Measurements from ENCODE around the gene GSTA2.

DNA sequence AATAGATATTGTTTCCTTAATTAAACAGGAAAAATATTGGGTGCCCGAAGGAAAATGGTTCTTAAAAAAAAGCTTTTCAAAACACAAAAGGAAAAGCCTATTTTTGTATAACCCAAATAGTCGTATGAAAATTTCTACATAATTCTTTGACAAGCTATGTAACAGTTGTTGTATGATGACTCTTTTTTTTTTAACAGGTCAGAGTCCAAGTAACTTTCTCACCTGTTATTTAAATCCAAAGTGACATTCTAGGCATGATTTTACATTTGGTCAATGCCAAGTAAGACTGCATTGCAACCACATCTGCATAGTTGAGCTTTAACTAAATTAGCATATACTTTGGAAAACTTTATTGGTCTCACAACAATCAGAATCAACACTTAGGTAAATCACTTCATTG, 24.1 kb downstream of the GSTA2 start:
- TF ChIP-seq, protein P1, sequence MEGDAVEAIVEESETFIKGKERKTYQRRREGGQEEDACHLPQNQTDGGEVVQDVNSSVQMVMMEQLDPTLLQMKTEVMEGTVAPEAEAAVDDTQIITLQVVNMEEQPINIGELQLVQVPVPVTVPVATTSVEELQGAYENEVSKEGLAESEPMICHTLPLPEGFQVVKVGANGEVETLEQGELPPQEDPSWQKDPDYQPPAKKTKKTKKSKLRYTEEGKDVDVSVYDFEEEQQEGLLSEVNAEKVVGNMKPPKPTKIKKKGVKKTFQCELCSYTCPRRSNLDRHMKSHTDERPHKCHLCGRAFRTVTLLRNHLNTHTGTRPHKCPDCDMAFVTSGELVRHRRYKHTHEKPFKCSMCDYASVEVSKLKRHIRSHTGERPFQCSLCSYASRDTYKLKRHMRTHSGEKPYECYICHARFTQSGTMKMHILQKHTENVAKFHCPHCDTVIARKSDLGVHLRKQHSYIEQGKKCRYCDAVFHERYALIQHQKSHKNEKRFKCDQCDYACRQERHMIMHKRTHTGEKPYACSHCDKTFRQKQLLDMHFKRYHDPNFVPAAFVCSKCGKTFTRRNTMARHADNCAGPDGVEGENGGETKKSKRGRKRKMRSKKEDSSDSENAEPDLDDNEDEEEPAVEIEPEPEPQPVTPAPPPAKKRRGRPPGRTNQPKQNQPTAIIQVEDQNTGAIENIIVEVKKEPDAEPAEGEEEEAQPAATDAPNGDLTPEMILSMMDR (IDR thresholded peaks at IDR 0.05): no peak
- no peak for TF ChIP-seq POLR2AphosphoS5 (IDR thresholded peaks at IDR 0.05)
- TF ChIP-seq POLR2A (IDR thresholded peaks at IDR 0.05): no peak

Measured in breast epithelium (tissue), 3 donors.